K562 (cell line): ENCODE measurements around the gene FTH1. TPM values are rescaled to one million over a fixed set of nuclear protein-coding genes. Genes with fewer than 3 reads are reported as not detected.

Source experiments
- ATF6 ChIP-seq: sonication (generic); formaldehyde crosslinking; IDR thresholded peaks from 2 replicates; pipeline ENCODE4 v1.4.0; 2020; ENCODE audit warnings: mild to moderate bottlenecking, missing genetic modification reagents
- CREB5 ChIP-seq: fragments of 250-450 bp; sonication (Bioruptor Pico); IDR thresholded peaks from 2 replicates; pipeline ENCODE4 v1.5.0; 2020; ENCODE audit warnings: mild to moderate bottlenecking
- CUX1 ChIP-seq: fragments of 200-800 bp; sonication (Bioruptor generic); IDR thresholded peaks from 2 replicates; pipeline ENCODE4 v1.6.1; 2016; ENCODE audit warnings: missing genetic modification characterization, missing compliant biosample characterization
- EZH2 ChIP-seq: IDR thresholded peaks from 2 replicates; pipeline ENCODE4 v1.6.1; 2012; ENCODE audit warnings: low read depth, mild to moderate bottlenecking, inconsistent platforms, low read length, borderline replicate concordance
- MTA1 ChIP-seq: fragments of 450-650 bp; IDR thresholded peaks from 2 replicates; pipeline ENCODE4 v1.6.1; 2017; ENCODE audit warnings: borderline replicate concordance
- NUFIP1 ChIP-seq: fragments of 450-650 bp; IDR thresholded peaks from 2 replicates; pipeline ENCODE4 v1.6.1; 2018; ENCODE audit not compliant: partially characterized antibody
- POU5F1 ChIP-seq: fragments of 150-350 bp; IDR thresholded peaks from 2 replicates; pipeline ENCODE4 v1.6.1; 2014; ENCODE audit warnings: borderline replicate concordance, low read length, low read depth, mild to moderate bottlenecking; ENCODE audit not compliant: partially characterized antibody
- RBBP5 ChIP-seq: fragments of 200-600 bp; sonication (generic); IDR thresholded peaks from 2 replicates; pipeline ENCODE4 v1.6.1; 2012; ENCODE audit warnings: borderline replicate concordance, mild to moderate bottlenecking, low read length, control low read depth, inconsistent platforms; ENCODE audit not compliant: insufficient read depth, poor library complexity, severe bottlenecking
- STAT6 ChIP-seq: sonication (generic); formaldehyde crosslinking; IDR thresholded peaks from 2 replicates; pipeline ENCODE4 v1.8.1; 2023; ENCODE audit warnings: mild to moderate bottlenecking, missing genetic modification reagents
- TARDBP ChIP-seq: fragments of 450-650 bp; IDR thresholded peaks from 2 replicates; pipeline ENCODE4 v1.6.1; 2016
- THRAP3 ChIP-seq: fragments of 450-650 bp; IDR thresholded peaks from 2 replicates; pipeline ENCODE4 v1.6.1; 2016; ENCODE audit warnings: mild to moderate bottlenecking, inconsistent platforms, borderline replicate concordance
- ZBTB17 ChIP-seq: fragments of 450-650 bp; formaldehyde crosslinking; IDR thresholded peaks from 2 replicates; pipeline ENCODE4 v1.4.0; 2020; ENCODE audit warnings: mild to moderate bottlenecking
- ZFX ChIP-seq: sonication (generic); formaldehyde crosslinking; IDR thresholded peaks from 2 replicates; pipeline ENCODE4 v1.8.0; 2022; ENCODE audit warnings: mild to moderate bottlenecking, missing genetic modification reagents, moderate library complexity
- ZNF175 ChIP-seq: fragments of 200-800 bp; sonication (Bioruptor generic); IDR thresholded peaks from 2 replicates; pipeline ENCODE4 v1.6.1; 2016; ENCODE audit warnings: low read depth, mild to moderate bottlenecking, missing genetic modification characterization, missing compliant biosample characterization
- ZNF583 ChIP-seq: fragments of 250-450 bp; sonication (Bioruptor Pico); IDR thresholded peaks from 2 replicates; pipeline ENCODE4 v1.4.0; 2020
- polyA plus RNA-seq, 8 experiments: library from polyadenylated mRNA; depleted of rRNA in 4 of 8; stranded (reverse) in 5 of 8; unstranded in 3 of 8; fragments of >200 nt; fragmentation: Nextera tagmentation in 2 of 8; fragmentation: Illumina TruSeq in 1 of 8; extraction: Ambion mirVana in 2 of 8; extraction: Trizol in 1 of 8; gene quantifications; 2 replicates each; pipeline versions ENCODE4 v1.2.1 to v1.2.3, GENCODE V29; 2011 to 2014; ENCODE audit warnings: inconsistent platforms in 1 of 8, missing spikeins in 1 of 8
- total RNA-seq, 7 experiments: library from RNA; depleted of rRNA in 6 of 7; stranded (reverse); fragments of >200 nt in 6 of 7; fragmentation: Illumina TruSeq in 2 of 7; extraction: Trizol in 2 of 7; gene quantifications; 2 replicates each; pipeline versions ENCODE4 v1.2.1 to v1.2.3, GENCODE V29; 2011 to 2021; ENCODE audit warnings: low replicate concordance in 1 of 7

Gene FTH1
- total and polyA plus RNA-seq, 9 of the 15 experiments (the other 6 are each of a cell fraction or from before 2014, with no cell fraction given): 370 to 3,146 (median 802) TPM

- peak; percentile 73 for TF ChIP-seq ZFX
- TF ChIP-seq POU5F1: no peak
- TF ChIP-seq MTA1: no peak; the same call in 1 of the 2 replicates
- TF ChIP-seq ATF6 (CRISPR knock-in tag): 0 out of 2 replicates have a peak, but pooled peaks have one; percentile 52
- TF ChIP-seq ZNF175 (CRISPR knock-in tag): peak; percentile 37; the same call in 1 of the 2 replicates
- TF ChIP-seq EZH2: no peak
- TF ChIP-seq CUX1 (CRISPR knock-in tag): peak; percentile 61; the same call in 1 of the 2 replicates
- TF ChIP-seq NUFIP1: no peak
- TF ChIP-seq CREB5 (CRISPR knock-in tag): 0 out of 2 replicates have a peak, but pooled peaks have one; percentile 52
- no peak for TF ChIP-seq THRAP3
- TF ChIP-seq STAT6 (CRISPR knock-in tag): no peak
- TF ChIP-seq TARDBP: no peak
- TF ChIP-seq ZNF583 (CRISPR knock-in tag): 0 out of 2 replicates have a peak, but pooled peaks have one; percentile 26
- peak; percentile 66; the same call in 1 of the 2 replicates for TF ChIP-seq ZBTB17 (CRISPR knock-in tag)
- peak; percentile 46 for TF ChIP-seq RBBP5
Measured at GRCh38 chr11:61967924-61968757, 707 bp upstream of the FTH1 start (continued).
